HEK293 (cell line): ENCODE results near the gene CDC42.

Source experiments
- CTCF ChIA-PET: fragments of 350-600 bp; formaldehyde crosslinking; extraction: SDS; loops from one replicate; lab custom pipeline; 2021; ENCODE audit warnings: antibody characterized with exemption; lab: Yijun Ruan, JAX
- POLR2A ChIA-PET: fragments of 300-600 bp; formaldehyde crosslinking; extraction: SDS; loops from one replicate; lab custom pipeline; 2020; ENCODE audit warnings: antibody characterized with exemption, inconsistent platforms; lab: Yijun Ruan, JAX
- H3K27ac ChIP-seq: fragments of 200-500 bp; sonication (Bioruptor generic); 2 replicates; pipeline ENCODE4 v1.5.1; 2014; ENCODE audit warnings: low read depth, low read length, control low read depth, inconsistent platforms; ENCODE audit errors: extremely low read depth
- H3K36me3 ChIP-seq, 2 experiments: fragments of 200-500 bp in 1 of 2; sonication (Bioruptor generic) in 1 of 2; 1 replicate in 1 of 2; 2 replicates in 1 of 2; pipeline ENCODE4 v1.5.1; 2014 to 2017; ENCODE audit warnings: inconsistent platforms in 2 of 2, low read length in 2 of 2; ENCODE audit not compliant: control insufficient read depth in 2 of 2, insufficient read depth in 1 of 2
- H3K4me1 ChIP-seq: fragments of 200-500 bp; sonication (Bioruptor generic); 2 replicates; pipeline ENCODE4 v1.5.1; 2014; ENCODE audit warnings: mild to moderate bottlenecking, low read length, inconsistent platforms; ENCODE audit not compliant: control insufficient read depth, insufficient read depth
- H3K4me3 ChIP-seq: 2 replicates; pipeline ENCODE4 v1.5.1; 2011; ENCODE audit warnings: low read depth, mild to moderate bottlenecking, control low read depth, low read length, moderate library complexity
- H3K9me3 ChIP-seq: fragments of 200-500 bp; sonication (Bioruptor generic); 2 replicates; pipeline ENCODE4 v1.5.1; 2014; ENCODE audit warnings: low read depth, low read length, inconsistent platforms; ENCODE audit not compliant: control insufficient read depth, insufficient read depth
- GFI1B ChIP-seq: fragments of 450-650 bp; formaldehyde crosslinking; IDR thresholded peaks from 2 replicates; pipeline ENCODE4 v1.5.1; 2016; ENCODE audit warnings: missing biosample characterization, missing genetic modification characterization
- GLIS1 ChIP-seq: fragments of 450-650 bp; formaldehyde crosslinking; IDR thresholded peaks from 2 replicates; pipeline ENCODE4 v1.5.1; 2016; ENCODE audit warnings: missing biosample characterization, missing genetic modification characterization
- HOXD13 ChIP-seq: sonication (generic); formaldehyde crosslinking; IDR thresholded peaks from 2 replicates; pipeline ENCODE4 v1.8.0; 2022; ENCODE audit warnings: missing genetic modification reagents, borderline replicate concordance
- KLF1 ChIP-seq: fragments of 450-650 bp; formaldehyde crosslinking; IDR thresholded peaks from 2 replicates; pipeline ENCODE4 v1.5.1; 2016; ENCODE audit warnings: missing biosample characterization, missing genetic modification characterization
- KLF10 ChIP-seq: fragments of 450-650 bp; IDR thresholded peaks from 2 replicates; pipeline ENCODE4 v1.5.1; 2018; ENCODE audit warnings: missing biosample characterization, mild to moderate bottlenecking, missing genetic modification characterization
- KLF7 ChIP-seq: fragments of 450-650 bp; formaldehyde crosslinking; IDR thresholded peaks from 2 replicates; pipeline ENCODE4 v1.5.1; 2016; ENCODE audit warnings: missing biosample characterization, missing genetic modification characterization, borderline replicate concordance
- KLF9 ChIP-seq: fragments of 450-650 bp; formaldehyde crosslinking; IDR thresholded peaks from 2 replicates; pipeline ENCODE4 v1.5.1; 2016; ENCODE audit warnings: missing biosample characterization, missing genetic modification characterization, low read depth
- OVOL3 ChIP-seq: fragments of 450-650 bp; formaldehyde crosslinking; IDR thresholded peaks from 2 replicates; pipeline ENCODE4 v1.5.1; 2016; ENCODE audit warnings: missing biosample characterization, missing genetic modification characterization
- SCRT1 ChIP-seq: fragments of 450-650 bp; formaldehyde crosslinking; IDR thresholded peaks from 2 replicates; pipeline ENCODE4 v1.5.1; 2016; ENCODE audit warnings: missing biosample characterization, missing genetic modification characterization, borderline replicate concordance
- SETDB1 ChIP-seq: IDR thresholded peaks from one replicate; pipeline ENCODE4 v1.6.1; 2017; ENCODE audit warnings: mild to moderate bottlenecking, low read length, moderate library complexity, mixed read lengths; ENCODE audit not compliant: insufficient read length
- TCF7L2 ChIP-seq: IDR thresholded peaks from 2 replicates; pipeline ENCODE4 v1.6.1; 2011; ENCODE audit warnings: low read depth, mild to moderate bottlenecking, inconsistent platforms, low read length, moderate library complexity, borderline replicate concordance
- ZFP3 ChIP-seq: fragments of 450-650 bp; formaldehyde crosslinking; IDR thresholded peaks from 2 replicates; pipeline ENCODE4 v1.5.1; 2016; ENCODE audit warnings: low read depth, missing biosample characterization, missing genetic modification characterization
- ZFP37 ChIP-seq: fragments of 450-650 bp; formaldehyde crosslinking; IDR thresholded peaks from 2 replicates; pipeline ENCODE4 v1.5.1; 2016; ENCODE audit warnings: missing biosample characterization, missing genetic modification characterization
- ZIC2 ChIP-seq: fragments of 450-650 bp; formaldehyde crosslinking; IDR thresholded peaks from 2 replicates; pipeline ENCODE4 v1.5.1; 2016; ENCODE audit warnings: missing biosample characterization, missing genetic modification characterization
- ZNF133 ChIP-seq: fragments of 450-650 bp; formaldehyde crosslinking; IDR thresholded peaks from 2 replicates; pipeline ENCODE4 v1.5.1; 2016; ENCODE audit warnings: missing biosample characterization, missing genetic modification characterization
- ZNF16 ChIP-seq: fragments of 450-650 bp; formaldehyde crosslinking; IDR thresholded peaks from 2 replicates; pipeline ENCODE4 v1.5.1; 2016; ENCODE audit warnings: low read depth, missing biosample characterization, missing genetic modification characterization
- ZNF223 ChIP-seq: fragments of 450-650 bp; formaldehyde crosslinking; IDR thresholded peaks from 2 replicates; pipeline ENCODE4 v1.5.1; 2016; ENCODE audit warnings: missing biosample characterization, missing genetic modification characterization
- ZNF404 ChIP-seq: fragments of 450-650 bp; formaldehyde crosslinking; IDR thresholded peaks from 2 replicates; pipeline ENCODE4 v1.5.1; 2017; ENCODE audit warnings: missing biosample characterization, missing genetic modification characterization
- ZNF423 ChIP-seq: fragments of 450-650 bp; formaldehyde crosslinking; IDR thresholded peaks from 2 replicates; pipeline ENCODE4 v1.5.1; 2016; ENCODE audit warnings: missing biosample characterization, missing genetic modification characterization
- ZNF48 ChIP-seq: fragments of 450-650 bp; formaldehyde crosslinking; IDR thresholded peaks from 2 replicates; pipeline ENCODE4 v1.5.1; 2016; ENCODE audit warnings: missing biosample characterization, missing genetic modification characterization
- ZNF514 ChIP-seq: fragments of 450-650 bp; formaldehyde crosslinking; IDR thresholded peaks from 2 replicates; pipeline ENCODE4 v1.5.1; 2016; ENCODE audit warnings: missing biosample characterization, missing genetic modification characterization
- ZNF555 ChIP-seq: fragments of 450-650 bp; formaldehyde crosslinking; conservative IDR thresholded peaks from 2 replicates; pipeline ENCODE4 v1.5.1; 2017; ENCODE audit warnings: missing biosample characterization, mild to moderate bottlenecking, missing genetic modification characterization, inconsistent platforms
- ZNF664 ChIP-seq: fragments of 450-650 bp; formaldehyde crosslinking; IDR thresholded peaks from 2 replicates; pipeline ENCODE4 v1.5.1; 2016; ENCODE audit warnings: missing biosample characterization, missing genetic modification characterization
- ZNF776 ChIP-seq: fragments of 450-650 bp; formaldehyde crosslinking; IDR thresholded peaks from 2 replicates; pipeline ENCODE4 v1.5.0; 2017; ENCODE audit warnings: missing biosample characterization, missing genetic modification characterization, borderline replicate concordance
- ZNF792 ChIP-seq: fragments of 450-650 bp; formaldehyde crosslinking; IDR thresholded peaks from 2 replicates; pipeline ENCODE4 v1.5.1; 2016; ENCODE audit warnings: missing biosample characterization, missing genetic modification characterization
- TF ChIP-seq, protein P1 (sequence below): fragments of 450-650 bp; formaldehyde crosslinking; IDR thresholded peaks from 2 replicates; pipeline ENCODE4 v1.5.1; 2016; ENCODE audit warnings: missing biosample characterization, missing genetic modification characterization, low read depth
- TF ChIP-seq, protein P2 (sequence below): sonication (generic); formaldehyde crosslinking; IDR thresholded peaks from 2 replicates; pipeline ENCODE4 v1.8.1; 2022; ENCODE audit warnings: mild to moderate bottlenecking, moderate library complexity, missing genetic modification reagents

The CDC42 gene

DNA sequence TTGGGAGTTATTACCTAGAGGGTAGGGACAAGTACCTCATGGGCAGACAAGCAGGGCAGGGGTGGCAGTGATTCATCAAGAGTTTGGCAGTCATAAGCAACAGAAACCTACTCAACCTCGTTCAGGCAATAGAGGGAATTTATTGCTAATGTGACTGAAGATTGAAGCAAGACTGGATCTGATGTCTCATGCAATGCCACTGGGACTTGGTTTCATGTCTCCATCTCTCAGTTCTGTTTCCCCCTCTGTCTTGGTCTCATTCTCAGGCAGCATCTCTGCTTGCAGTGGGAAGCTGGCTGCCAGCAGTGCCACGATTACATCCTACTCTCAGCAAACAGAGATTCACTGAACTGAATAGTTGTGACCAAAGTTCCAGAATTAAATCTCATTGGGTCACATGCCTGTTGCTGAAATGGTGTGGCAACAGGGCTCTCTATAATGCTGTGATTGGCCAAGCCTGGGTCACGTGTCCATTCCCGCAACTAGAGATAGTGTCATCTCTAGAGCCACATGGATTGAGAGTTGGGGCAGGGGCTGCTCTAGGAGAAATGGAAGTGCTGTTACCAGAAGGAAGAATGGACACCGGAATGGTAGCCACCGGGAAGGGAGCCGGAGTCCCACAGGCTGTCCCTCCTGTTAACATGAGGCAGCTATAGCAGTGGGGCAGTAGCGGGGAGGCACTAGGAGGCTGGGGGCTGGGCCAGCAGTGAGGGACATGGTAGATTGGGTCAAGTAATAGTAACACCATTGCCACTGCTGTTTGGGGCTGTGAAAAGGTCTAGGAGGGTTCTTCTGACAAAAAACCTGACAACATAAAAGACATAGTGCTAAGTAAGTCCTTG lies 3.9 kb upstream of the CDC42 start (continued):
- TF ChIP-seq ZNF514 (tag by site-specific recombination) = peak; percentile 74; the same call in 1 of the 2 replicates

GRCh38 chr1:22050330-22050729 lies 2.2 kb upstream of the CDC42 start:
- H3K36me3 ChIP-seq = no peaks in the 10 kb centered on the region
- no peak overlapping the region for H3K27ac ChIP-seq
- TF ChIP-seq ZNF664 (tag by site-specific recombination) (peak; percentile 94), ZNF555 (tag by site-specific recombination) (no peak)
- no peak overlapping the region for H3K4me3 ChIP-seq
- CTCF ChIA-PET = no interaction called here
- H3K9me3 ChIP-seq = no peaks in the 10 kb centered on the region
- POLR2A ChIA-PET = interaction anchor here (1.0 kb wide), 2 partner anchors 25 to 28 kb away, joined by 3 to 4 read pairs; no protein-coding TSS in a partner anchor
- H3K4me1 ChIP-seq = peaks cover 2% of the 10 kb centered on the region

DNA sequence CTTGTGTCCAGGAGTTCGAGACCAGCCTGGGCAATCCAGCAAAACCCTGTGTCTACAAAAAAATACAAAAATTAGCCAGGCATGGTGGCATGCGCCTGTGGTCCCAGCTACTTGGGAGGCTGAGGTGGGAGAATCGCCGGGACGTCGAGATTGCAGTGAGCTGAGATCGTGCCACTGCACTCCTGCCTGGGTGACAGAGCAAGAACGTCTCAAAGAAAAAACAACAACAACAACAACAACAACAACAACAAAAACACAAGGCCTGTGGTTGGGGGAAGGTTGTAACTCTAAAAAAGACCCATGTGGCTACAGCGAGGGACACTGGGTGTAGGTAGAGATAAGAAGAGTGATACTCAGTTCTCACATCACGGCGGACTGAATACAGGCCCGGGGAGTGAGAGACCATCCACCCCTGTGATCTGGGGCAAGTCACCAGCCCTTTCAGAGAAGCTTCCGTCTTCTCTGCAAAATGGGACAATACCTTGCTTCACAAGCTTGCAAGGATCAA lies 848 bp upstream of the CDC42 start:
- H3K27ac ChIP-seq = no peak overlapping the region
- no peak for TF ChIP-seq ZNF48
- TF ChIP-seq SCRT1 (tag by site-specific recombination) = no peak
- TF ChIP-seq, protein P1, sequence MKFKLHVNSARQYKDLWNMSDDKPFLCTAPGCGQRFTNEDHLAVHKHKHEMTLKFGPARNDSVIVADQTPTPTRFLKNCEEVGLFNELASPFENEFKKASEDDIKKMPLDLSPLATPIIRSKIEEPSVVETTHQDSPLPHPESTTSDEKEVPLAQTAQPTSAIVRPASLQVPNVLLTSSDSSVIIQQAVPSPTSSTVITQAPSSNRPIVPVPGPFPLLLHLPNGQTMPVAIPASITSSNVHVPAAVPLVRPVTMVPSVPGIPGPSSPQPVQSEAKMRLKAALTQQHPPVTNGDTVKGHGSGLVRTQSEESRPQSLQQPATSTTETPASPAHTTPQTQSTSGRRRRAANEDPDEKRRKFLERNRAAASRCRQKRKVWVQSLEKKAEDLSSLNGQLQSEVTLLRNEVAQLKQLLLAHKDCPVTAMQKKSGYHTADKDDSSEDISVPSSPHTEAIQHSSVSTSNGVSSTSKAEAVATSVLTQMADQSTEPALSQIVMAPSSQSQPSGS (tag by site-specific recombination) = no peak
- TF ChIP-seq ZNF776 (tag by site-specific recombination) = no peak
- no peak for TF ChIP-seq ZNF404
- TF ChIP-seq GFI1B (tag by site-specific recombination) = no peak
- no peak for TF ChIP-seq ZFP3
- TF ChIP-seq ZNF792 (tag by site-specific recombination) = no peak
- TF ChIP-seq KLF10 = no peak
- TF ChIP-seq ZNF16 = no peak
- POLR2A ChIA-PET = interaction anchor here (1.0 to 4.0 kb wide), 8 partner anchors 12 to 47 kb away, joined by 4 to 54 read pairs (median 5); no protein-coding TSS in a partner anchor
- CTCF ChIA-PET = interaction anchor here (1.7 kb wide), 1 partner anchor 10 kb away, joined by 5 read pairs; no protein-coding TSS in a partner anchor
- H3K4me3 ChIP-seq = no peak overlapping the region
- peaks cover 6% of the 10 kb centered on the region for H3K4me1 ChIP-seq
- H3K9me3 ChIP-seq = no peaks in the 10 kb centered on the region
- peaks cover 0 to 6% of the 10 kb centered on the region in 2 experiments; a peak in 1 of 3 replicates for H3K36me3 ChIP-seq

GRCh38 chr1:22053017-22053860 lies 730 bp downstream of the CDC42 start:
- peaks cover 6% of the 10 kb centered on the region for H3K4me1 ChIP-seq
- POLR2A ChIA-PET = interaction anchor here (0.7 to 4.0 kb wide), 11 partner anchors 13 to 90 kb away, joined by 3 to 54 read pairs (median 5); partner anchors contain the start of gene WNT4
- peaks cover 7 to 21% of the 10 kb centered on the region in 2 experiments; a peak in 2 of 3 replicates for H3K36me3 ChIP-seq
- CTCF ChIA-PET = interaction anchor here (0.6 to 1.7 kb wide), 3 partner anchors 11 to 54 kb away, joined by 3 to 5 read pairs (median 4); no protein-coding TSS in a partner anchor
- H3K27ac ChIP-seq = peak overlapping the region; percentile 94
- peak overlapping the region; percentile 100 for H3K4me3 ChIP-seq
- H3K9me3 ChIP-seq = no peaks in the 10 kb centered on the region
- TF ChIP-seq ZNF423 (no peak), KLF7 (tag by site-specific recombination) (no peak), OVOL3 (tag by site-specific recombination) (no peak), KLF9 (tag by site-specific recombination) (no peak; the same call in 1 of the 2 replicates), KLF1 (tag by site-specific recombination) (peak; percentile 31; the same call in 1 of the 2 replicates), ZIC2 (tag by site-specific recombination) (no peak), ZFP37 (tag by site-specific recombination) (peak; percentile 73; the same call in 1 of the 2 replicates), GLIS1 (tag by site-specific recombination) (no peak), SETDB1 (no peak), ZNF223 (tag by site-specific recombination) (no peak), HOXD13 (CRISPR knock-in tag) (no peak), ZNF133 (no peak), TCF7L2 (no peak)
- TF ChIP-seq, protein P2, sequence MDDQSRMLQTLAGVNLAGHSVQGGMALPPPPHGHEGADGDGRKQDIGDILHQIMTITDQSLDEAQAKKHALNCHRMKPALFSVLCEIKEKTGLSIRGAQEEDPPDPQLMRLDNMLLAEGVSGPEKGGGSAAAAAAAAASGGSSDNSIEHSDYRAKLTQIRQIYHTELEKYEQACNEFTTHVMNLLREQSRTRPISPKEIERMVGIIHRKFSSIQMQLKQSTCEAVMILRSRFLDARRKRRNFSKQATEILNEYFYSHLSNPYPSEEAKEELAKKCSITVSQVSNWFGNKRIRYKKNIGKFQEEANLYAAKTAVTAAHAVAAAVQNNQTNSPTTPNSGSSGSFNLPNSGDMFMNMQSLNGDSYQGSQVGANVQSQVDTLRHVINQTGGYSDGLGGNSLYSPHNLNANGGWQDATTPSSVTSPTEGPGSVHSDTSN (CRISPR knock-in tag) = no peak
